Dendritic cell treated with granulocyte-macrophage colony-stimulating factor and Interleukin-4, amounts not matched to agents 40 ng/mL and 50 ng/mL, for 4 days (primary cell): Measurements from ENCODE around the gene DOCK10.

Experiments used
- H3K27ac Mint-ChIP-seq: one replicate; pipeline ENCODE4 v1.8.0; 2022; ENCODE audit warnings: mild to moderate bottlenecking, mixed read lengths
- H3K27me3 Mint-ChIP-seq: one replicate; pipeline ENCODE4 v1.8.0; 2022; ENCODE audit warnings: mild to moderate bottlenecking, mixed read lengths
- H3K36me3 Mint-ChIP-seq: one replicate; pipeline ENCODE4 v1.8.0; 2022; ENCODE audit warnings: low read depth, mixed read lengths
- H3K4me1 Mint-ChIP-seq: one replicate; pipeline ENCODE4 v1.8.0; 2022; ENCODE audit warnings: low read depth, mixed read lengths
- H3K4me3 Mint-ChIP-seq: one replicate; pipeline ENCODE4 v1.8.0; 2022; ENCODE audit warnings: mild to moderate bottlenecking, moderate library complexity, mixed read lengths
- H3K9me3 Mint-ChIP-seq: one replicate; pipeline ENCODE4 v1.8.0; 2022; ENCODE audit warnings: mixed read lengths
- intact Hi-C: fragments of 100-400 bp; cut with micrococcal nuclease; formaldehyde crosslinking; loops from one replicate; pipeline ENCODE4 v1.15.0; 2022

DOCK10 gene

DNA sequence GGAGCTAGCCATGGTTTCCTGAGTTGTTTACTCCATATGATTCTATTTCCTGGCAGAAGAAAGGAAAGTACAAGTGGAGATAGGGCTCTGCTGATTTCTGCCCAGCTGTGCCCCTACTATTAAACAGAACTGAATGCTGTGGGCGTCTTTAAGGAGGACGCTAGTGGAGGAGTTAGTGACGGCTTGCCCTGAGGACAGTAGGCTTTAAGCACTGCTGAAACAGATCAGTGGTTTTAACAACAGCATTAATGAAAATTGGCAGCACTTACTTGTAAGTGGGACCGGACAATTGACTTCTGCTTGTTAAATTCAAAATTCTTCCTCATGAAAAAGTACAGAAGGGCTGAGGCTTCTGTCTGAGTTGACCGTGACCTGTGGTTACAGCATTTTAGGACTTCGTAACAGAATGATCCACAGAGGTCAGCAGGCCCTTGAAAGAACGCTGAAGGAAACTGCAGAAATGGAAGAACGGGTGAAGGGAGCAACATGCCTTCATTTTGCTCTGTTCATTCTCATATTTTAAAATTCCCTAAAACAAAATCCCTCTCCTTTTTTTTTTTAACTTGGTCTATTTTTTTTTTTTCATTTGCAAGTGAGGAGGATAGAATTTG lies 245.5 kb downstream of the DOCK10 start:
- Mint-ChIP-seq H3K4me3 (no peak overlapping the region), H3K27me3 (no peaks in the 10 kb centered on the region), H3K27ac (no peak overlapping the region), H3K4me1 (no peaks in the 10 kb centered on the region), H3K36me3 (peaks cover 93% of the 10 kb centered on the region), H3K9me3 (no peaks in the 10 kb centered on the region)
- intact Hi-C loops, result no loop called here

- peaks cover 93% of the 10 kb centered on the region for H3K36me3 Mint-ChIP-seq
- H3K27ac Mint-ChIP-seq, result no peak overlapping the region
- no peaks in the 10 kb centered on the region for H3K9me3 Mint-ChIP-seq
- H3K4me3 Mint-ChIP-seq, result no peak overlapping the region
- intact Hi-C loops, result no loop called here
- H3K27me3 Mint-ChIP-seq, result no peaks in the 10 kb centered on the region
- no peaks in the 10 kb centered on the region for H3K4me1 Mint-ChIP-seq
These were observed 248.3 kb downstream of the DOCK10 start for GRCh38 chr2:224793946-224794345.

GRCh38 chr2:224786848-224787247 lies 255.4 kb downstream of the DOCK10 start:
- Mint-ChIP-seq H3K27me3 (no peaks in the 10 kb centered on the region), H3K36me3 (peaks cover 93% of the 10 kb centered on the region), H3K4me3 (no peak overlapping the region), H3K9me3 (no peaks in the 10 kb centered on the region), H3K27ac (no peak overlapping the region), H3K4me1 (no peaks in the 10 kb centered on the region)
- intact Hi-C loops, result loop anchor here (10.0 kb wide), 1 partner anchor 312 kb away; no protein-coding TSS in a partner anchor

- H3K27me3 Mint-ChIP-seq, result no peaks in the 10 kb centered on the region
- peaks cover 87% of the 10 kb centered on the region for H3K36me3 Mint-ChIP-seq
- intact Hi-C loops, result loop anchor here (10.0 kb wide), 1 partner anchor 307 kb away; no protein-coding TSS in a partner anchor
These were observed 260.9 kb downstream of the DOCK10 start for GRCh38 chr2:224781400-224781799.

GRCh38 chr2:224780823-224781222 lies 261.4 kb downstream of the DOCK10 start:
- no peaks in the 10 kb centered on the region for H3K27me3 Mint-ChIP-seq
- no peaks in the 10 kb centered on the region for H3K4me1 Mint-ChIP-seq
- intact Hi-C loops, result loop anchor here (10.0 kb wide), 1 partner anchor 306 kb away; no protein-coding TSS in a partner anchor
- H3K27ac Mint-ChIP-seq, result no peak overlapping the region
- peaks cover 87% of the 10 kb centered on the region for H3K36me3 Mint-ChIP-seq
- H3K9me3 Mint-ChIP-seq, result no peaks in the 10 kb centered on the region
- H3K4me3 Mint-ChIP-seq, result no peak overlapping the region

More at GRCh38 chr2:224781400-224781799, 260.9 kb downstream of the DOCK10 start:
- Mint-ChIP-seq H3K27ac (no peak overlapping the region), H3K9me3 (no peaks in the 10 kb centered on the region), H3K4me3 (no peak overlapping the region), H3K4me1 (no peaks in the 10 kb centered on the region)

DNA sequence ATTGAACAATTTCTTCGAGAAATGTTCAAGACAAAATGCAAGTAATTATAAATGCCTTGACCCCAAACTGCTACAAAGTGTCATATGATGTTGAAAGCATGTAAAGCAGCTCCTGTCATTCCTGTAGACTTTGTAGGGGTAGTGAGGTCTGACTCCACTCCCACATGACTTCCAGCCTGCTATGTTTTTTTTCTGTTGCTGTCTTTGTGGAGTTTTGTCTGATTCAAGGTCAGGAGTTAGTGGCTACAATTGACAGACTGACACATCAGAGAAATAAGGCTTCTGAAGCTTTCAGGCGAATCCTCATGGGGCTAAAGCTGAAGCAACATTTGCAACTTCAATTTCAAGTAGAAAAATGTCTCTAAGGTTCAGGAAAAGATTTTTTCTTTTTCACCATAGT lies 262.2 kb downstream of the DOCK10 start:
- Mint-ChIP-seq H3K27me3 (no peaks in the 10 kb centered on the region), H3K27ac (no peak overlapping the region), H3K36me3 (peaks cover 87% of the 10 kb centered on the region), H3K4me1 (no peaks in the 10 kb centered on the region), H3K9me3 (no peaks in the 10 kb centered on the region), H3K4me3 (no peak overlapping the region)
- intact Hi-C loops, result loop anchor here (10.0 kb wide), 1 partner anchor 305 kb away; no protein-coding TSS in a partner anchor

DNA sequence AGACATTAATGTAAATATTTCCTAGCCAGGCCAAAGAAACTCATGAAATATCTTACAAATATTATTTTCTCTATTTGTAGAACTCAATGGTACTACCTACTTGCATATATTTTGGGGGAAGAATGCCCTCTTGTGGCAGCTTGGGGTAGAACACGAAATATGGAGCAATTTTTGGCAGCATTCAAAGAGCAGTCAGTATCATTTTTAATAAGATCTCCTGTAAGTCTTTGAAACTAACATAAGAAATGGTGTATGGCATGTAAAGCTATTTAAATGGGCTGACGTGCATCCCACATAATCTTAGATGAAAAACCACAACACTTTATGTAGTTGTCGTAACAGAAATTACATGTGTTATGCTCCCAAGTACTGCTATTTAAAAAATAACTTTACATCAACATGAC lies 263.8 kb downstream of the DOCK10 start:
- intact Hi-C loops, result loop anchor here (5.0 kb wide), 1 partner anchor 421 kb away; no protein-coding TSS in a partner anchor
- Mint-ChIP-seq H3K4me3 (no peak overlapping the region), H3K36me3 (peaks cover 87% of the 10 kb centered on the region), H3K27ac (no peak overlapping the region), H3K27me3 (no peaks in the 10 kb centered on the region), H3K9me3 (no peaks in the 10 kb centered on the region), H3K4me1 (no peaks in the 10 kb centered on the region)

- Mint-ChIP-seq H3K27me3 (no peaks in the 10 kb centered on the region), H3K4me1 (no peaks in the 10 kb centered on the region), H3K36me3 (peaks cover 87% of the 10 kb centered on the region), H3K27ac (no peak overlapping the region), H3K4me3 (no peak overlapping the region), H3K9me3 (no peaks in the 10 kb centered on the region)
- intact Hi-C loops, result loop anchor here (5.0 kb wide), 1 partner anchor 420 kb away; no protein-coding TSS in a partner anchor
These were observed 264.7 kb downstream of the DOCK10 start for GRCh38 chr2:224777559-224777930.

DNA sequence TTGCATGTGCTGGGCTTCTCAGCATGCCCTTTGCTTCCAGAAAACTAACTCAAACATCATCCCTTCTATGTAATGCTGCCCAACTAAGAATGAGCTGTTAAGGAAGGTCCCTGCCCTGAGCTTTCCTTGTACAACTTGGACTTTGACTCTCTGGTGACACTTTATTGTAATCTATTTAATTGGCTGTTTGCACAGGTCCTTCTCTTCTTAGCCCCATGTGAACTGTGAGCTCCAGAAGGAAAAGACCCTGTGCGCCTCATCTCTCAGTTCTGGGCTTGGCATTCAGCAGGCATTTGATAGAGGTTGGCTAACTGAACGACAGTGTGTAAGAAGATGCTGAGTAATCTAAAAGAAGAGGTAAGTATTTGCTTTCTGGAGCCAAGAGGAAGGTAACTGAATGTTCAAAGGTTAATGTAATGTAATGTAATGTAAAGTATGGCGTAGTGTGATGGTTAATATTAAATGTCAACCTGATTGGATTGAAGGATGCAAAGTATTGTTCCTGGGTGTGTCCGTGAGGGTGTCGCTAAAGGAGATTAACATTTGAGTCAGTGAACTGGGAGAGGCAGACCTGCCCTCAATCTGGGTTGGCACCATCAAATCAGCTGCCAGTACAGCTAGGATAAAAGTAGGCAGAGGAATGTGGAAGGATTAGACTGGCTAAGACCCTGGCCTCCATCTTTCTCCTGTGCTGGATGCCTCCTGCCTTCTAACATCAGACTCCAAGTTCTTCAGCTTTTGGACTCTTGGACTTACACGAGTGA lies 265.3 kb downstream of the DOCK10 start:
- Mint-ChIP-seq H3K4me1 (no peaks in the 10 kb centered on the region), H3K27ac (no peak overlapping the region), H3K36me3 (peaks cover 87% of the 10 kb centered on the region), H3K9me3 (no peaks in the 10 kb centered on the region), H3K4me3 (no peak overlapping the region), H3K27me3 (no peaks in the 10 kb centered on the region)
- intact Hi-C loops, result loop anchor here (5.0 kb wide), 1 partner anchor 420 kb away; no protein-coding TSS in a partner anchor

- Mint-ChIP-seq H3K4me3 (no peak overlapping the region), H3K9me3 (no peaks in the 10 kb centered on the region), H3K4me1 (no peaks in the 10 kb centered on the region), H3K27ac (no peak overlapping the region), H3K27me3 (no peaks in the 10 kb centered on the region), H3K36me3 (peaks cover 87% of the 10 kb centered on the region)
- intact Hi-C loops, result loop anchor here (5.0 kb wide), 1 partner anchor 418 kb away; no protein-coding TSS in a partner anchor
These were observed 266.6 kb downstream of the DOCK10 start for GRCh38 chr2:224775647-224776046.

GRCh38 chr2:224774735-224775134 lies 267.5 kb downstream of the DOCK10 start:
- Mint-ChIP-seq H3K4me3 (no peak overlapping the region), H3K27ac (peak overlapping the region; percentile 10), H3K36me3 (peaks cover 87% of the 10 kb centered on the region), H3K9me3 (no peaks in the 10 kb centered on the region), H3K27me3 (no peaks in the 10 kb centered on the region), H3K4me1 (no peaks in the 10 kb centered on the region)
- intact Hi-C loops, result loop anchor here (5.0 kb wide), 1 partner anchor 417 kb away; no protein-coding TSS in a partner anchor

- H3K4me3 Mint-ChIP-seq, result no peak overlapping the region
- H3K9me3 Mint-ChIP-seq, result no peaks in the 10 kb centered on the region
- intact Hi-C loops, result no loop called here
- peaks cover 100% of the 10 kb centered on the region for H3K36me3 Mint-ChIP-seq
- H3K27ac Mint-ChIP-seq, result peak overlapping the region; percentile 9
- H3K27me3 Mint-ChIP-seq, result no peaks in the 10 kb centered on the region
- H3K4me1 Mint-ChIP-seq, result no peaks in the 10 kb centered on the region
These were observed 269.8 kb downstream of the DOCK10 start for GRCh38 chr2:224772494-224772893.

DNA sequence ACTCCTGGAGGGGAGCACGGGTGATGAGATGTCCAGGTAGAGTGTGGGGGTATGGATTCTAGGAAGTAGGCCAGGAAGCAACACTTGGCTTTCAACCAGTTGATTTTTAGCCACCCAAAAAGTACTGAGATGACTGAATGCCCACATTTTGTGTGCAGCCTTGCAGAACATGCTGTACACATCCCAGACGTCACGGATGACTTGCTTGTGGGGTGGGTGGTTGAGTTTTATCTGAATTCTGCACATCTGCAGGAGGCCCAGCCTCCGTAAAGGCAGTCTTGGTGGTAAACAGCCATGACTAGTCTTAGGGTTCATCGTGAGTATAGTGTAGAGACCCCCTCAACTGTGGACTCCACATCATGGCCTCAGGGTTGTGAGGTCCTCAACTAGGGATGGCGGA lies 272.8 kb downstream of the DOCK10 start:
- Mint-ChIP-seq H3K36me3 (peaks cover 100% of the 10 kb centered on the region), H3K27ac (no peak overlapping the region), H3K9me3 (no peaks in the 10 kb centered on the region), H3K4me3 (no peak overlapping the region), H3K27me3 (no peaks in the 10 kb centered on the region), H3K4me1 (no peaks in the 10 kb centered on the region)
- intact Hi-C loops, result no loop called here

DNA sequence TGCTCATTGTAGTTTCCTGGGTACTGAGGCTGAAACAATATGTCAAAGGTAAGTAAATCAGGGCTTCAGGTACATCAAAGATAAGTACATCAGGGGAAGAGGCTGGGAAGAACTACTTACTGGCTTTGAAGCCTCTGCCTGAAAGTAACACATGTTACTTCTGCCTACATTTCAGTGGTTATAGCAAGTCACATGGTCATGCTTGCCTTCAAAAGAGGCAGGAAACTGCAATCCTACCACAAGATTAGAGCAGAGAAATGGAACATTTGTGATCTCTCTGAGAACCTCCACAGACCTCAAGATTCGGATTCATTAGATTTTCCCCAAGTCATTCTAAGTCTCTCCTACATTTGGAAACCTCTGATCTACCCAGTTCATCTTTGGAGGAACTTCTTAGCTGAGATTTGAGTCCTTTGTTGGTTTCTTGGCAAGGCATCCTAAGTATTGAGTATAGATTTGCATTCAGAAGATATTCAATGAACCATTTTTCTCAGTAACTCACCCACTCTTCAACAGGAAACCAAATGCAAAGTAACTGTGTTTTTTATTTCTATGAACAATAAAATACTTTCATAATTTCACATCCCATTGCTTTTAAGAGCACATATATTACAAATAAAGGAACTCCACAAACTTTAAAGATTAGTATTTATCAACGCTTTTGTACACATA lies 277.6 kb downstream of the DOCK10 start:
- intact Hi-C loops, result no loop called here
- Mint-ChIP-seq H3K36me3 (peaks cover 100% of the 10 kb centered on the region), H3K4me1 (no peaks in the 10 kb centered on the region), H3K27me3 (no peaks in the 10 kb centered on the region), H3K9me3 (peaks cover 13% of the 10 kb centered on the region), H3K4me3 (no peak overlapping the region), H3K27ac (no peak overlapping the region)
